ENCODE data around the gene HNRNPLL. TPM values are rescaled to one million over a fixed set of nuclear protein-coding genes. Genes with fewer than 3 reads are reported as not detected.

The HNRNPLL gene
- 17.9 and 22.3 TPM in 2 replicates for total RNA-seq

GRCh38 chr2:38602732-38603401 is at the start of gene HNRNPLL:
HNRNPLL (minus strand) TSS chr2:38602928; CDS start chr2:38602626, 302 bp downstream.

Other genes with a start within 250 kb of the HNRNPLL start
- gene ATL2, start 225.7 kb downstream of the HNRNPLL start, total RNA-seq, result 18.8 and 31.8 TPM in 2 replicates
- 4.2 and 8.1 TPM in 2 replicates for gene GALM, start 63.2 kb upstream of the HNRNPLL start, total RNA-seq
- 39.8 and 102 TPM in 2 replicates for gene SRSF7, start 148.4 kb upstream of the HNRNPLL start, total RNA-seq
- gene GEMIN6, start 175.3 kb upstream of the HNRNPLL start, total RNA-seq, result 6.1 and 6.5 TPM in 2 replicates

All from mesangial cell (primary cell).